Activated CD8-positive, alpha-beta memory T cell treated with anti-CD3 and anti-CD28 coated beads, Interleukin-2, amount 10 ng/mL, durations not matched to agents 7 days and 5 days (primary cell): ENCODE results near the gene GOLGA3. TPM values are rescaled to one million over a fixed set of nuclear protein-coding genes. Genes with fewer than 3 reads are reported as not detected.
"Not testable (repeated sequence)": the region's sequence is repeated elsewhere in the genome, so short reads cannot be mapped to it uniquely, and the experiment has no call there.

Experiments used
- ATAC-seq: fragments of 150-1000 bp; cut with Tn5 transposase; one replicate; pipeline ENCODE4 v1.10.0; 2021; ENCODE audit warnings: moderate library complexity
- CTCF ChIA-PET: fragments of 350-600 bp; sonication (Branson Sonifier 250); formaldehyde crosslinking; loops from one replicate; lab custom pipeline; 2021; ENCODE audit warnings: antibody characterized with exemption; lab: Charles Lee
- DNase-seq: peaks from one replicate; pipeline ENCODE4 v3.0.0-alpha.2; 2020
- H3K27ac Mint-ChIP-seq: one replicate; pipeline ENCODE4 v1.8.0; 2021; ENCODE audit warnings: mild to moderate bottlenecking, mixed read lengths
- H3K27me3 Mint-ChIP-seq: one replicate; pipeline ENCODE4 v1.8.0; 2021; ENCODE audit warnings: mixed read lengths
- H3K36me3 Mint-ChIP-seq: one replicate; pipeline ENCODE4 v1.8.0; 2021; ENCODE audit warnings: mild to moderate bottlenecking, mixed read lengths
- H3K4me1 Mint-ChIP-seq: one replicate; pipeline ENCODE4 v1.8.0; 2021; ENCODE audit warnings: mixed read lengths
- H3K4me3 Mint-ChIP-seq: one replicate; pipeline ENCODE4 v1.8.0; 2021; ENCODE audit warnings: mild to moderate bottlenecking, moderate library complexity, mixed read lengths
- H3K9me3 Mint-ChIP-seq: one replicate; pipeline ENCODE4 v1.8.0; 2022; ENCODE audit warnings: low read depth, mixed read lengths
- total RNA-seq, 2 experiments: library from RNA; stranded (reverse); gene quantifications; one replicate each; pipeline ENCODE4 v1.2.3, GENCODE V29; 2021

Gene GOLGA3
- total RNA-seq, 2 experiments from 2014 or later: 60.0 to 60.4 TPM

- ATAC-seq (peak; percentile 92), DNase-seq (peak; percentile 87)
- peaks cover 21% of the 10 kb centered on the region for H3K36me3 Mint-ChIP-seq
- no peaks in the 10 kb centered on the region for H3K27me3 Mint-ChIP-seq
- H3K4me1 Mint-ChIP-seq: peaks cover 24% of the 10 kb centered on the region
- no peaks in the 10 kb centered on the region for H3K9me3 Mint-ChIP-seq
- H3K27ac Mint-ChIP-seq: peak overlapping the region; percentile 87
- CTCF ChIA-PET: interaction anchor here (1.0 to 2.2 kb wide), 3 partner anchors 46 to 368 kb away, joined by 3 to 8 read pairs (median 3); partner anchors contain the start of genes ZNF10 and ZNF891
- H3K4me3 Mint-ChIP-seq: peak overlapping the region; percentile 72
Observed at GRCh38 chr12:132761921-132762583, 66.6 kb downstream of the GOLGA3 start.

- CTCF ChIA-PET: interaction anchor here (0.9 to 2.2 kb wide), 5 partner anchors 10 to 369 kb away, joined by 3 to 8 read pairs (median 3); partner anchors contain the start of genes ZNF10 and ZNF891
- Mint-ChIP-seq H3K27ac (peak within 1 kb of the TSS; percentile 95), H3K4me1 (peaks cover 27% of the 10 kb centered on the region), H3K4me3 (peak within 1 kb of the TSS; percentile 93), H3K27me3 (no peaks in the 10 kb centered on the region), H3K36me3 (peaks cover 23% of the 10 kb centered on the region), H3K9me3 (no peaks in the 10 kb centered on the region)
- ATAC-seq (peak; percentile 48), DNase-seq (peak; percentile 88)
Observed at GRCh38 chr12:132761032-132761920, 67.4 kb downstream of the GOLGA3 start, which contains the start of gene ANKLE2. TSS of gene ANKLE2 (minus strand) at chr12:132761832. CDS start at chr12:132761798, 34 bp downstream.

GRCh38 chr12:132759359-132759758 is 69.3 kb downstream of the GOLGA3 start:
- Mint-ChIP-seq H3K4me1 (peaks cover 27% of the 10 kb centered on the region), H3K27me3 (no peaks in the 10 kb centered on the region), H3K36me3 (peaks cover 30% of the 10 kb centered on the region), H3K9me3 (no peaks in the 10 kb centered on the region), H3K4me3 (peak overlapping the region; percentile 15), H3K27ac (peak overlapping the region; percentile 15)
- no peak for DNase-seq
- ATAC-seq: no peak
- CTCF ChIA-PET: interaction anchor here (0.9 kb wide), 1 partner anchor 145 kb away, joined by 3 read pairs; no protein-coding TSS in a partner anchor

- DNase-seq, H3K27ac Mint-ChIP-seq, H3K4me3 Mint-ChIP-seq, CTCF ChIA-PET, H3K9me3 Mint-ChIP-seq, H3K27me3 Mint-ChIP-seq, ATAC-seq: not testable (repeated sequence)
- Mint-ChIP-seq H3K4me1 (peaks cover 27% of the 10 kb centered on the region), H3K36me3 (peaks cover 33% of the 10 kb centered on the region)
Observed at GRCh38 chr12:132758825-132759224, 69.8 kb downstream of the GOLGA3 start.

GRCh38 chr12:132754160-132754932 is 74.3 kb downstream of the GOLGA3 start:
- Mint-ChIP-seq H3K4me3 (no peak overlapping the region), H3K27me3 (no peaks in the 10 kb centered on the region), H3K27ac (no peak overlapping the region), H3K4me1 (peaks cover 8% of the 10 kb centered on the region), H3K9me3 (no peaks in the 10 kb centered on the region), H3K36me3 (peaks cover 44% of the 10 kb centered on the region)
- CTCF ChIA-PET: interaction anchor here (1.4 to 2.0 kb wide), 2 partner anchors 20 to 150 kb away, joined by 3 to 4 read pairs; no protein-coding TSS in a partner anchor
- ATAC-seq (peak; percentile 20), DNase-seq (no peak)

- H3K27ac Mint-ChIP-seq, H3K4me3 Mint-ChIP-seq, H3K9me3 Mint-ChIP-seq, H3K27me3 Mint-ChIP-seq, DNase-seq, CTCF ChIA-PET, ATAC-seq, H3K4me1 Mint-ChIP-seq: not testable (repeated sequence)
- H3K36me3 Mint-ChIP-seq: peaks cover 44% of the 10 kb centered on the region
Observed at GRCh38 chr12:132753670-132754069, 75.0 kb downstream of the GOLGA3 start.

GRCh38 chr12:132748319-132748718 is 80.3 kb downstream of the GOLGA3 start:
- no peak overlapping the region for H3K27ac Mint-ChIP-seq
- H3K9me3 Mint-ChIP-seq: no peaks in the 10 kb centered on the region
- no peak for DNase-seq
- H3K36me3 Mint-ChIP-seq: peaks cover 71% of the 10 kb centered on the region
- no peak for ATAC-seq
- no peak overlapping the region for H3K4me3 Mint-ChIP-seq
- H3K27me3 Mint-ChIP-seq: no peaks in the 10 kb centered on the region
- CTCF ChIA-PET: no interaction called here
- peaks cover 7% of the 10 kb centered on the region for H3K4me1 Mint-ChIP-seq

- Mint-ChIP-seq H3K9me3 (no peaks in the 10 kb centered on the region), H3K4me3 (no peak overlapping the region), H3K36me3 (peaks cover 71% of the 10 kb centered on the region), H3K4me1 (peaks cover 10% of the 10 kb centered on the region), H3K27ac (no peak overlapping the region), H3K27me3 (no peaks in the 10 kb centered on the region)
- ATAC-seq (no peak), DNase-seq (no peak)
- CTCF ChIA-PET: no interaction called here
Observed at GRCh38 chr12:132747896-132748295, 80.8 kb downstream of the GOLGA3 start.

- no peaks in the 10 kb centered on the region for H3K27me3 Mint-ChIP-seq
- no peak overlapping the region for H3K4me3 Mint-ChIP-seq
- H3K9me3 Mint-ChIP-seq: peaks cover 3% of the 10 kb centered on the region
- no peak for DNase-seq
- CTCF ChIA-PET: no interaction called here
- peaks cover 15% of the 10 kb centered on the region for H3K4me1 Mint-ChIP-seq
- ATAC-seq: no peak
- H3K36me3 Mint-ChIP-seq: peaks cover 72% of the 10 kb centered on the region
- H3K27ac Mint-ChIP-seq: no peak overlapping the region
Observed at GRCh38 chr12:132747395-132747794, 81.3 kb downstream of the GOLGA3 start.

GRCh38 chr12:132746613-132747012 is 82.1 kb downstream of the GOLGA3 start:
- ATAC-seq (no peak), DNase-seq (no peak)
- H3K4me1 Mint-ChIP-seq: peaks cover 17% of the 10 kb centered on the region
- CTCF ChIA-PET: no interaction called here
- H3K36me3 Mint-ChIP-seq: peaks cover 76% of the 10 kb centered on the region
- H3K4me3 Mint-ChIP-seq: no peak overlapping the region
- H3K27me3 Mint-ChIP-seq: no peaks in the 10 kb centered on the region
- H3K27ac Mint-ChIP-seq: no peak overlapping the region
- peaks cover 3% of the 10 kb centered on the region for H3K9me3 Mint-ChIP-seq

- Mint-ChIP-seq H3K36me3 (peaks cover 89% of the 10 kb centered on the region), H3K4me1 (peaks cover 17% of the 10 kb centered on the region), H3K9me3 (peaks cover 3% of the 10 kb centered on the region), H3K4me3 (no peak overlapping the region), H3K27ac (no peak overlapping the region), H3K27me3 (no peaks in the 10 kb centered on the region)
- CTCF ChIA-PET: no interaction called here
- ATAC-seq (no peak), DNase-seq (no peak)
Observed at GRCh38 chr12:132743831-132744230, 84.8 kb downstream of the GOLGA3 start.

GRCh38 chr12:132741620-132742019 is 87.0 kb downstream of the GOLGA3 start:
- ATAC-seq: no peak
- no peak overlapping the region for H3K27ac Mint-ChIP-seq
- H3K9me3 Mint-ChIP-seq: peaks cover 3% of the 10 kb centered on the region
- CTCF ChIA-PET: interaction anchor here (1.7 kb wide), 1 partner anchor 26 kb away, joined by 5 read pairs; no protein-coding TSS in a partner anchor
- H3K4me1 Mint-ChIP-seq: peaks cover 17% of the 10 kb centered on the region
- no peak for DNase-seq
- peaks cover 78% of the 10 kb centered on the region for H3K36me3 Mint-ChIP-seq
- H3K4me3 Mint-ChIP-seq: no peak overlapping the region
- H3K27me3 Mint-ChIP-seq: no peaks in the 10 kb centered on the region

GRCh38 chr12:132740652-132741051 is 88.0 kb downstream of the GOLGA3 start:
- Mint-ChIP-seq H3K27ac (no peak overlapping the region), H3K4me3 (no peak overlapping the region)
- ATAC-seq: no peak

More at GRCh38 chr12:132740652-132741051, 88.0 kb downstream of the GOLGA3 start:
- H3K36me3 Mint-ChIP-seq: peaks cover 79% of the 10 kb centered on the region
- no peak for DNase-seq
- H3K27me3 Mint-ChIP-seq: no peaks in the 10 kb centered on the region
- peaks cover 17% of the 10 kb centered on the region for H3K4me1 Mint-ChIP-seq
- peaks cover 3% of the 10 kb centered on the region for H3K9me3 Mint-ChIP-seq
- CTCF ChIA-PET: no interaction called here
